ENCODE results near the gene SHROOM2.

The SHROOM2 gene

GRCh38 chrX:9835585-9836210, 49.5 kb downstream of the SHROOM2 start:
- no peak for TF ChIP-seq CTCF (IDR thresholded peaks at IDR 0.05; ENCODE audit: low read depth, low read length)
- H3K4me3 ChIP-seq (ENCODE audit: low read depth, low read length): no peak overlapping the region

- no peak overlapping the region for H3K4me3 ChIP-seq (ENCODE audit: low read depth, low read length)
- TF ChIP-seq CTCF (IDR thresholded peaks at IDR 0.05; ENCODE audit: low read depth, low read length): no peak
Measured at GRCh38 chrX:9842541-9842940, 56.3 kb downstream of the SHROOM2 start.

- no peak overlapping the region for H3K4me3 ChIP-seq (ENCODE audit: low read depth, low read length)
- no peak for TF ChIP-seq CTCF (IDR thresholded peaks at IDR 0.05; ENCODE audit: low read depth, low read length)
Measured at GRCh38 chrX:9844936-9845577, 58.8 kb downstream of the SHROOM2 start.

- H3K4me3 ChIP-seq (ENCODE audit: low read depth, low read length): no peak overlapping the region
- TF ChIP-seq CTCF (IDR thresholded peaks at IDR 0.05; ENCODE audit: low read depth, low read length): no peak
Measured at GRCh38 chrX:9845578-9845952, 59.3 kb downstream of the SHROOM2 start.

- no peak overlapping the region for H3K4me3 ChIP-seq (ENCODE audit: low read depth, low read length)
- no peak for TF ChIP-seq CTCF (IDR thresholded peaks at IDR 0.05; ENCODE audit: low read depth, low read length)
Measured at GRCh38 chrX:9846631-9847030, 60.4 kb downstream of the SHROOM2 start.

GRCh38 chrX:9847071-9847470, 60.8 kb downstream of the SHROOM2 start:
- H3K4me3 ChIP-seq (ENCODE audit: low read depth, low read length): no peak overlapping the region
- no peak for TF ChIP-seq CTCF (IDR thresholded peaks at IDR 0.05; ENCODE audit: low read depth, low read length)

GRCh38 chrX:9848718-9849479, 62.7 kb downstream of the SHROOM2 start:
- no peak overlapping the region for H3K4me3 ChIP-seq (ENCODE audit: low read depth, low read length)
- TF ChIP-seq CTCF (IDR thresholded peaks at IDR 0.05; ENCODE audit: low read depth, low read length): no peak
